NCI-H524 (cell line): ENCODE measurements around the gene B3GNT9.
A peak's percentile ranks its signal among the peaks of the same experiment; 100 is the strongest.

Experiments used
- DNase-seq, 2 experiments: peaks; one replicate each; lab custom pipeline; 2025; lab: John Stamatoyannopoulos, UW

The B3GNT9 gene

DNA sequence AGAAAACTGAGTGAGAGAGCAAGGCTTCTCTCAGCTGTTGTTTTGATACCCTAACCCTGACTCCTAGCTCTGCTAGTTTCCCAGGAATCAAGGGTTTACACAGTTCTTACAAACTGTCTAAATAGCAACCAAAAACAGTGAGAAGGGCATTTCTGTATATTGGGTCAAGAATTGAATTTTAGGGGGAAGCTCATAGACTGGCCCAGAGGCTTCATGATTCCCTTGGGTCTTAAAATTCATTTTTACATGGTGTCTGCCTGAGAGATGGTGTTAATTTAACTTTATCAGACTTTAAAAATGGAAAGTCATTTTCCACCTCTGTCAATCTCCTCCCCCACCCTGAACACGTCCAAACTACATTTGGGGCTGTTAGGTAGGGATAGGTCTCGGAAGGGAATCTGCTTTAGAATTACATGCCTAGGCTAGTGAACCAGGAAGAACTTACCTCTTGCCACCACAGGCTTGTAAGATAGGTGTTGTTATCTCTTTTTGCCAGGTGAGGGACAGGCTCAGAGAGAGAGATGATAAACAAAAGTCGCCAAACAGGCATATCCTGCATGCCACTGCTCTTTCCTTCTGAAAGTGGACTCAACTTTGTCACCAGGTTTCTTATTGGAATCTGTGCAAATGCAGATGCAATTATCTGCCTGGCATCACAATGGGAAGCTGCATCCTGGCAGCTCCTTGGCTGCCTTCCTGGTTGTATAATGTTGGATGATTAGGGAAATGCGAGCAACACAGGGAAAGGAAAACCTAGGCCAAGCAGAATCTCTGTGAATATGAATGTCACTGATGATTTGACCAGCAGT is 38.0 kb downstream of the B3GNT9 start:
- no peak for DNase-seq

DNA sequence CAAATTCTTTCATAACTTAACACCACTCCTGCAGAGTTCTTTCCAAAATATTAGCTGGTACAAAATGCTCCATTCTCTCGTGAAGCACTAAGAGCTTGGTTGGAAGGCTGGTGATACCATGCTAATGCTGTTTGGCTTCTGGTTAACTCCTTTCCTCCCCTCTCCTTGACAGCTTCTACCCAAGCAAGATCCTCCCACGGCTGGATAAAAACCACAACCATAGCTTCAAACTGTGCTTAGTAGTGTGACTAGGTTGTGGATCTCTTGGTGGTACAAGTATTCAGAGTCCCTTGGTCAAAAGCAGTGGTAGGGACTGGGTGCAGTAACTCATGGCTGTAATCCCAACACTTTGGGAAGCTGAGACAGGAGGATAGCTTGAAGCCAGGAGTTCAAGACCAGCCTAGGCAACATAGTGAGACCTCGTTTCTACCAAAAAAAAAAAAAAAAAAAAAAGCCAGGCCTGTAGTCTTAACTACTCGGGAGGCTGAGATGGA is 38.8 kb downstream of the B3GNT9 start:
- no peak for DNase-seq

DNA sequence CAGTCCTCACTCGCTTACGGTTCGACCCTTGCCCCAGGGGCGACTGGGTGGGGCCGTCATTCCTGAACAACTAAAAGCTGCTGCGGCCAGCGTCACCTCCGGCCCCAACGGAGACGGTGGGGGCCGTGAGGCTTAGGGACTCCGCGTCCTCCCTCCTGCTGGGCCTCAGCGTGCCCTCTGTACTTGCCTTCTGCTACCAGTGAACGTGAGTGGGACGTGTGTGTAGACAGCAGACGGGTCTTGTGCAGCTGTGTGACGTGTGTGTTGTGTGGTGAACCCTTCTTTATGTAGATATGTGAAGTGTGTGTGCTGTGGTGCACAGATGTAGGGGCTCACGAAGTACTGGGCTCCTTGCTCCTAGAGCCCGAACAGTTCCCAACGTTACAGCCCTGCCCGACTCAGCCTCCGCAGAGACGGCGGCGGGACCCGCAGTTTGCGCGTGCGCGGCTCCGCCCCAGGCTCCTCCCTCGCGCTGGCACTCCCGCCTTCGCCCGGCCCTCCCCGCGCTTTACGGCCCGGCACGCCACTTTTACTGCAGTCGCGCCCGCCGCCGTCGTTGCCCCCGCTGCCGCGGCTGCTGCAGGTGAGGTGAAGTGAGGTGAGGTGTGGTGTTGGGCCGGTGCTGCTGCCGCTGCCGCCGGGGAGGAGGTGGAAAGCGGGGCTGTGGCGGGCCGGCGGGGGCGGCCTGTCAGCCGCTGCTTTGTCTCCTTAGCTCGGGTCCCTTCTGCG is 41.2 kb downstream of the B3GNT9 start, which contains the start of gene PHAF1:
PHAF1 (plus strand) TSS at position 535 of the 729 bp plus-strand sequence. CDS start 235 bp downstream, outside the sequence.
- peak; percentile 82 to 90 for DNase-seq

DNA sequence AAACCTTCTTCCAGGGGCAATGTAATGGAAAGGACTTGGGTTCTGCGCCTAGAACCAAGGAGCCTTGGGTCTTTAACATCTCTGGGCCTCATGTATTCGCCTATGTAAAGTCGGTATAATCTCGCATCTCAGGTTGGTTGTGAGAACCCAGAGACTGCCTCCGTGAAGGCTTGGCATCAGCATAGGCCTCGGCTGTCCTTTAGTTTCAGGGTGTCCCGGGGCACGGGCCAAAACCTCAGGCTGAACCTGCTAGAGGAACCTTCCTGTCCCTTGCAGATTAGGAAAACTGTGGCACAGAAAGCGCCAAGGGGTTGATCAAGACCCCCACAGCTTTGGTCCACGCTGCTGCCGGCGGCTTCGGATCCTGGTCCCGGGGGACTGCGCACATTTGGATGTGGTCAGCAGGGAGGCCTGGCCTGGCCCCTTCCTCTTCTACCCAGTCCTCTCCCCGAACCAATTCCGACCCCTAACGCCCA is 41.8 kb downstream of the B3GNT9 start:
- no peak for DNase-seq

DNA sequence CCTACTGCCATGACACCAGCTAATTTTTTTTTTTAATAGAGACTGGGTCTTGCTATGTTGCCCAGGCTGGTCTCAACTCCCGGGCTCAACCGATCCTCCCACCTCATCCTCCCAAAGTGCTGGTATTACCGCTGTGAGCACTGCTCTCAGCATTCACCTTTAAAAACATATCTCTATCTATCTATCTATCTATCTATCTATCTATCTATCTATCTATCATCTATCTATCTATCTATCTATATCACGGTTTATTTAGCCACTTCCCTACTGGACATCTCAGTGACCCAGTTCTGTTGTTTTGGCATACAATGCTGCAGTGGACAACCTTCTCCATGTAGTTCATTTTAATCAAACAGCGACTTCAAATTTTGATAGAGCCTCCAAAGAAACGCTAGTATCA is 42.3 kb downstream of the B3GNT9 start:
- DNase-seq, result no peak

DNA sequence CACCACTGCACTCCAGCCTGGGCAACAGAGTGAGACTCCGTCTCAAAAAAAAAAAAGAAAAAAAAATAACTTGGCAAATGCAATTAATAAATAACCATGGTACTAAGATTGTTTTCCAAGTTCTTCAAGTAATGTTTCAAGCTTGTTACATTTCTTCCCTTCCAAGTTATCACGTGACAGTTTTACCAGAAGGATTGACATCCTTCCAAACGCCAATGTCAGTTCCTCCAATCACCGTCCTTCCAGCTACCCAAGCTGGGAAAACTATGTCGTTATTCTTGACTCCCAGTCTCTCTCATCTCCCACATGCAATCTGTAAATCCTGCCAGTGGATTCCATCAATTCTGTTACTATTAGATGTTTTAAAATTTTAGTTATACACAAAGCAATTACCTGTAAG is 44.9 kb downstream of the B3GNT9 start:
- DNase-seq, result no peak

DNA sequence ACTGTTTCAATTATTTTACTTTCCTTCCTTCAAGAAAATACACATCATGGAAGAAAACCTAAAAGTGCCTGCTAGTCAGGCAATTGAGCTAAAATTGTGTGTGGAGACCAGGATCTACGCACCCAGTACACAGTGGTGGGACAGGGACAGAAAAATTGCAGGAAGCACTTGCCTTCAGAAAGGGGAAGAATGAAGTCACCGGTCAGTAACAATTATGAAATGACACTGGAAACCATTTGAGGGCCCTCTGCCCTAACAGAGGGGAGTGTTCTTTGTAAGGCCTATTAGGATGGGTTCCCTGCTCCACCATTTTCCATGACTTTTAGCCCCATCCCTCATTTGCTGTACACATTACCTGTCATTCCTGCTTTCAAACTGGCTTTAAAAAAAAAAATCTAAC is 45.6 kb downstream of the B3GNT9 start:
- no peak for DNase-seq

DNA sequence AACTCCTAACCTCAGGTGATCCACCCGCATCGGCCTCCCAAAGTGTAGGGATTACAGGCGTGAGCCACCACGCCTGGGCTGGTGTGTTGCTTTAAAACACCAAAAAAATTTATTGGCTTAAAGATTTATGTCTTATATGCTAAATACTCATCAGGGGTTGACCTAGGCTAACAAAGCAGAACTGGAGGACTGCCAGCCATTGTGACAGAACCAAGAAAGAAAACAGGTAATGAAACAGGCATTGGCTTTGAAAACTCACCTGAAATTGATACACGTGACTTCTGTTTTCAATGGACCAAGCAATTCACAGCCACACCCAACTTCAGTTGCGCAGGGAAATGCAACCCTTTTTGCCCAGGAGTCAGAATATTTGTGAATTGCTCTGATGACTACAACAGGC is 46.0 kb downstream of the B3GNT9 start:
- no peak for DNase-seq

DNA sequence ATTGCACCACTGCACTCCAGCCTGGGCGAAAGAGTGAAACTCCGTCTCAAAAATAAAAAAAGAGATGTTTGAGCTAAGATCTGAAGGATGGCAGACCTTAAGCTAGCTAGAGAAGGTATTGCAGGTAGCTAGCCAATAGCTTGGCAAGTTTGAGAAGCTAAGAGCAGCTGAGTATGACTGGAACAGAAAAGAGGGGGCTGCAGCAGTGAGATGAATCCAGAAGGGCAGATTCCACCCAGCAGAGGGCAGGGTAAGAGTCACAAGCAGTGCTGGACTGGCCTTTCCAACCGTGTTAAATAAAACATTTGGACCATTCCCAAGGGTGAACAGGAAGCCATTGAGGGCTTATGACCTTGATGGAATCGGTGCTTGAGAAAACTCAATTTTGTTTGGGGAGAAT is 46.7 kb downstream of the B3GNT9 start:
- peak; percentile 13 to 63 for DNase-seq

DNA sequence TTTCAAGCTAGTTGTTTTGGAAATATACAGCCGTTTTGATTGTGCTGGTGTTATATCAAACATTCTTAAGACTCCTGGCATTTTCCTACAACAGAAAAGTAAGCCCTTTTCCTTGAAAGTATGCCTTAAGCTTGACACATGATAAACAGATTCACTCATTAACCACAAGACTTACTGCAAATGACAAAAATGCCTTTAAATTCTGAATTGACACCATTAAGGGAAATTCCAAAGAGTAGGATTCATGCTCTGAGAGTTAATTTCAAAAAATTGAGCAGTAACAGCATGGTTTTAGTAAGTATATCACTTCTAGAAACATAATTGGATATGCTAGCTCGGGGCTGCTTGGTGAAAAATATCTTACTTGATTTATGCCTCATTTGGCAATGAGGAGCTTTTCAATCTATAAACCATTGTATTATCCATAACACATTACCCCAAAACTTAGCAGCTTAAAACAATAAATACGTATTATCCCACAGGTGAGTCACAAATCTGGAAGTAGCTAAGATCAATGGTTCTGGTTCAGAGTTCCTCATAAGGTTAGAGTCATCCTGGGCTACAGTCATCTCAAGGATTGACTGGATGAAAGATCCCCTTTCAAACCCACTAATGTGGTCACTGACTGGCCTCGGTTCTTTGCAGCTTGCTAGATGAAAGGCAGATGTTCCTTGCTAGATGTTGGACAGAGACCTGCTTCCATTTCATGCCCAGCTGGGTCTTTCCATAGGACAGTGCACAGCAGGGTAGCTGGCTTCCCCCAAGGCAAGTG is 49.3 kb downstream of the B3GNT9 start:
- no peak for DNase-seq

DNA sequence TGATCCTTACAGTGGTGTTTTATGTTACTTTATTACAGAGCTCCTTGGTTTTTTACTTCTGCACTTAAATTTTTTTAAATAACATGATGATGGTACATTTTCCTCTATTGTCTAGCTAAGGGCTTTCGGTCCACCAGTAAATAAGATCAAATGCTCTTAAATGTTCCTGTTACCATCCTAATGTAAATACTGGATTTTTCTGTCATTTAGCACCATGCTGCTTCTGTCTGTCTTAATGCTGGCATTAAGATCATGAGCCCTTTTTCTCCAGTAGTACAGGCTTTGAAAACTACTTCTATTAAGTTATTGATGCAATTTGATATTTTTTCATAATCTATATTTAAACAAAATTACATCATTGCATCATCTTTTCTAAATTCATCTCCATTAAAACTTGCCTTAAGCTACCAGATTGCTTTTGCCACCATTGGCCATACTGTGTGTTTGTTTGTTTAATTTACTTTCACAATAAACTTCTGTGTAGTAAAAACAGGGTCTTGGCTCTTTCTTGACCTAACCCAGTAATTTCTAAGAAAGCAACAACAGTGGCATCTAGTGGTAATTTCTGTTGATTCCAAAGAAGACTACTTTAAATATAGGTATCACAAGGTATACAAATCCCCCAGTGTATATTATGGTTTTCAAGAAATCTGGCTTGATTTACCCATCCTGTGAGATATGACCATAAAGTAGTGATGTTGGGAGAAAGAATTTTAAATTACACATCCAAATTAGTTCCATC is 50.1 kb downstream of the B3GNT9 start:
- DNase-seq, result peak; percentile 6 to 43

DNA sequence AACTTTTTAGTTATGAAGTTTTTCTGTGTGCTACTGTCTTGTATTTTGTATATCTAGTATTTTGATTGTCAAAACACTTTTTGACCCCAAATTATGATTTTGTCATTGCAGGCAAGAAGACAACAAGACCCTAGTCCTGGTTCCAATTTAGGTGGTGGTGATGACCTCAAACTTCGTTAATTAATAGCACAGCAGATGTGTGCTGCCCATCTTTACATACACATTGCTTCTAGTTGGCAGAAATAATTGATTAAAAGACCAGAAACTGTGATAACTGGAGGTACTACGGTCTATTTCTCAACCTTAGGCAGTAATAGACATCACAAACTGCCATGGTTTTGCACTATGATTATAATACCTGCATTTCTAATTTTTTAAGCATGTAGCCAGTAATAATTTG is 52.2 kb downstream of the B3GNT9 start:
- no peak for DNase-seq
